Liver (tissue), 9 donors: ENCODE results near the gene SCN9A. TPM values are rescaled to one million over a fixed set of nuclear protein-coding genes. Genes with fewer than 3 reads are reported as not detected.

Experiments used
- DNase-seq: peaks from one replicate; pipeline ENCODE4 v3.0.0-alpha.2; 2017; ENCODE audit warnings: low spot score
- H3K27ac ChIP-seq, 2 donors: one replicate each; pipeline ENCODE4 v1.7.0; 2013; ENCODE audit warnings: inconsistent platforms in 2 of 2, low read length in 2 of 2, control low read depth in 1 of 2, low read depth in 1 of 2, mild to moderate bottlenecking in 1 of 2
- H3K27me3 ChIP-seq, 4 donors: one replicate each; pipeline versions ENCODE4 v1.6.1 to v1.7.0; 2013; ENCODE audit warnings: low read length in 3 of 4, inconsistent platforms in 1 of 4, mild to moderate bottlenecking in 1 of 4, moderate library complexity in 1 of 4; ENCODE audit not compliant: control insufficient read depth in 4 of 4, insufficient read depth in 4 of 4
- H3K36me3 ChIP-seq, 4 donors: one replicate each; pipeline versions ENCODE4 v1.6.1 to v1.7.0; 2013; ENCODE audit warnings: low read length in 3 of 4, mild to moderate bottlenecking in 3 of 4, low read depth in 1 of 4, moderate library complexity in 1 of 4; ENCODE audit not compliant: control insufficient read depth in 4 of 4, insufficient read depth in 3 of 4
- H3K4me1 ChIP-seq, 4 donors: one replicate each; pipeline versions ENCODE4 v1.6.1 to v1.7.0; 2013; ENCODE audit warnings: low read length in 3 of 4, mild to moderate bottlenecking in 3 of 4, moderate library complexity in 1 of 4; ENCODE audit not compliant: control insufficient read depth in 4 of 4, insufficient read depth in 4 of 4
- H3K4me3 ChIP-seq, 3 donors: one replicate each; pipeline versions ENCODE4 v1.6.1 to v1.7.0; 2013; ENCODE audit warnings: low read length in 3 of 3, control low read depth in 1 of 3, low read depth in 1 of 3, mild to moderate bottlenecking in 1 of 3
- H3K9ac ChIP-seq, 2 donors: one replicate each; pipeline ENCODE4 v1.7.0; 2013; ENCODE audit warnings: low read length in 2 of 2, mild to moderate bottlenecking in 2 of 2, moderate library complexity in 2 of 2, control low read depth in 1 of 2, low read depth in 1 of 2
- H3K9me3 ChIP-seq, 4 donors: one replicate each; pipeline versions ENCODE4 v1.6.1 to v1.7.0; 2013; ENCODE audit warnings: low read length in 3 of 4; ENCODE audit not compliant: control insufficient read depth in 4 of 4
- EGR1 ChIP-seq, 2 donors: IDR thresholded peaks; 2 replicates each; pipeline ENCODE4 v1.6.1; 2016 to 2018; ENCODE audit warnings: antibody characterized with exemption in 2 of 2, low read depth in 2 of 2
- FOXA1 ChIP-seq: IDR thresholded peaks from 2 replicates; pipeline ENCODE4 v1.6.1; 2016; ENCODE audit warnings: antibody characterized with exemption
- FOXA2 ChIP-seq: IDR thresholded peaks from 2 replicates; pipeline ENCODE4 v1.6.1; 2016; ENCODE audit warnings: antibody characterized with exemption
- GABPA ChIP-seq, 2 donors: IDR thresholded peaks in 1 of 2; conservative IDR thresholded peaks in 1 of 2; 2 replicates each; pipeline ENCODE4 v1.6.1; 2016; ENCODE audit warnings: antibody characterized with exemption in 2 of 2, mild to moderate bottlenecking in 1 of 2, moderate library complexity in 1 of 2
- HNF4A ChIP-seq, 2 donors: conservative IDR thresholded peaks; 2 replicates each; pipeline ENCODE4 v1.6.1; 2016; ENCODE audit warnings: antibody characterized with exemption in 2 of 2, mild to moderate bottlenecking in 2 of 2
- HNF4G ChIP-seq: IDR thresholded peaks from 2 replicates; pipeline ENCODE4 v1.6.1; 2016; ENCODE audit warnings: antibody characterized with exemption
- JUND ChIP-seq, 2 donors: IDR thresholded peaks; 2 replicates each; pipeline ENCODE4 v1.6.1; 2016; ENCODE audit warnings: antibody characterized with exemption in 2 of 2
- MAX ChIP-seq: IDR thresholded peaks from 2 replicates; pipeline ENCODE4 v1.6.1; 2016; ENCODE audit warnings: antibody characterized with exemption
- NR2F2 ChIP-seq: IDR thresholded peaks from 2 replicates; pipeline ENCODE4 v1.6.1; 2016; ENCODE audit warnings: antibody characterized with exemption
- RAD21 ChIP-seq, 2 donors: IDR thresholded peaks; 2 replicates each; pipeline ENCODE4 v1.6.1; 2016; ENCODE audit warnings: antibody characterized with exemption in 2 of 2, mild to moderate bottlenecking in 2 of 2
- RXRA ChIP-seq, 2 donors: IDR thresholded peaks; 2 replicates each; pipeline ENCODE4 v1.6.1; 2017 to 2018; ENCODE audit warnings: antibody characterized with exemption in 2 of 2, mild to moderate bottlenecking in 1 of 2
- SP1 ChIP-seq: IDR thresholded peaks from 2 replicates; pipeline ENCODE4 v1.6.1; 2018; ENCODE audit warnings: antibody characterized with exemption, mild to moderate bottlenecking
- TAF1 ChIP-seq: conservative IDR thresholded peaks from 2 replicates; pipeline ENCODE4 v1.6.1; 2016; ENCODE audit warnings: antibody characterized with exemption, mild to moderate bottlenecking
- YY1 ChIP-seq: IDR thresholded peaks from 2 replicates; pipeline ENCODE4 v1.6.1; 2016; ENCODE audit warnings: antibody characterized with exemption, mild to moderate bottlenecking
- WGBS: extraction: QIAGEN DNeasy Blood & Tissue Kit; methylation state at CpG from one replicate; pipeline ENCODE4 v1.1.7; 2013; 5-methylcytosine and 5-hydroxymethylcytosine counted together
- polyA plus RNA-seq, 2 donors: library from polyadenylated mRNA; stranded (reverse) in 1 of 2; unstranded in 1 of 2; fragments of 200-250 nt in 1 of 2; fragments of >200 nt in 1 of 2; fragmentation: Nextera tagmentation in 1 of 2; extraction: Ambion mirVana in 1 of 2; gene quantifications; one replicate each; pipeline versions ENCODE4 v1.2.1 to v1.2.3, GENCODE V29; 2013 to 2015
- total RNA-seq, 2 donors: library from RNA; depleted of rRNA; stranded (reverse); fragments of >200 nt; gene quantifications; one replicate each; pipeline ENCODE4 v1.2.3, GENCODE V29; 2014
- TF ChIP-seq, protein P1 (sequence below): IDR thresholded peaks from 2 replicates; pipeline ENCODE4 v1.6.1; 2016; ENCODE audit warnings: antibody characterized with exemption
- TF ChIP-seq, protein P2 (sequence below): IDR thresholded peaks from 2 replicates; pipeline ENCODE4 v1.6.1; 2016; ENCODE audit warnings: antibody characterized with exemption
- TF ChIP-seq, protein P3 (sequence below): fragments of 150-350 bp; IDR thresholded peaks from 2 replicates; pipeline ENCODE4 v1.5.1; 2017; ENCODE audit warnings: improper control_type of control experiment, low read depth, low read length; ENCODE audit not compliant: missing input control
- TF ChIP-seq, protein P4 (sequence below): IDR thresholded peaks from 2 replicates; pipeline ENCODE4 v1.6.1; 2016; ENCODE audit warnings: antibody characterized with exemption, mild to moderate bottlenecking
- donor health status: healthy.
- donor health status: healthy.
- donor health status: healthy.
- donor health status: healthy.
- donor health status: healthy.

SCN9A gene
- total and polyA plus RNA-seq, 4 donors = 1.2 to 10.1 (median 9.2) TPM

DNA sequence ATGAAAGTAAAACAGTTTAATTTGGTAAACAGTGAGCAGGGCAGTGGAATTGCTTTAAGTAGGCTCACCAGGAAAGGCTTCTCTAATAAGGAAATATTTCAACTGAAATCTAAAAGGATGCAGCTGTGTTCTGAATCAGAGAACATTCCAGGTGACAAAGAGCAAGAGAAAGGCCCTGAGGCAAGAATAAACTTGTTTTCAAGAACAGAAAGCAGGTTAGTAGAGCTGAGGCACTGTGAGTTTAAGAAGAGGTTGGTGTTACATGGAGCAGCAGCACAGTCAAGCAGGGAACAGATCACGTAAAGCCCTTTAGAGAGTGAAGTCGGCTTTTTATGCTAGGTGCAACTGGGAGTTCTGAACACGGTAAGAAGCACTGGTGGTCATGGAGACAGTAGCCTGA, 191.0 kb downstream of the SCN9A start:
- WGBS = 94% methylated on average over 3 of the region's 3 CpGs
- Histone ChIP-seq H3K4me1 (peaks cover 0 to 4% (median 0%) of the 10 kb centered on the region in 4 donors), H3K4me3 (no peak overlapping the region), H3K27ac (no peak overlapping the region), H3K36me3 (no peaks in the 10 kb centered on the region), H3K9ac (no peak overlapping the region), H3K9me3 (no peaks in the 10 kb centered on the region), H3K27me3 (no peaks in the 10 kb centered on the region)
- TF ChIP-seq SP1 (no peak), EGR1 (IDR thresholded peaks at IDR 0.05; ENCODE audit: low read depth in 2 of 2) (no peak)
- TF ChIP-seq, protein P1, sequence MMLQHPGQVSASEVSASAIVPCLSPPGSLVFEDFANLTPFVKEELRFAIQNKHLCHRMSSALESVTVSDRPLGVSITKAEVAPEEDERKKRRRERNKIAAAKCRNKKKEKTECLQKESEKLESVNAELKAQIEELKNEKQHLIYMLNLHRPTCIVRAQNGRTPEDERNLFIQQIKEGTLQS = no peak
- no peak for DNase-seq

DNA sequence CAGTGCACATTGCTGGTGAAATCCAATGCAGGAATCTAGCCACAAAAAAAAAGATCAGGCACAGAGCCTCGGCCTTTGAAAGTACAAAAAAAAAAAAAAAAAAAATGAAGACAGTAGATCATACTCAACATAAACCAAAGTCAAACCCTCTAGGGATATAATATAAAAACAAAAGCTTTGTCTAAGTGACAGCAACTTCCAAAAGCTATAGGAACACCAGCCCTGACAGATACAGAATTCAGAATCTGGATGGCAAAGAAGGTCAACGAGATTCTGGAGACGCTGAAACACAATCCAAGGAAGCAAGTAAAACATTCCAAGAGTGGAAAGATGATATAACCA, 194.0 kb downstream of the SCN9A start:
- H3K27ac ChIP-seq = no peak overlapping the region
- no peaks in the 10 kb centered on the region for H3K9me3 ChIP-seq
- H3K4me3 ChIP-seq = no peak overlapping the region
- WGBS = 29% methylated on average over 3 of the region's 3 CpGs
- H3K9ac ChIP-seq = no peak overlapping the region
- no peaks in the 10 kb centered on the region for H3K36me3 ChIP-seq
- no peaks in the 10 kb centered on the region for H3K27me3 ChIP-seq
- peaks cover 0 to 4% (median 0%) of the 10 kb centered on the region in 4 donors for H3K4me1 ChIP-seq
- DNase-seq = no peak
- TF ChIP-seq GABPA (IDR thresholded peaks at IDR 0.05 in 1 of 2, conservative IDR thresholded peaks at IDR 0.05 in 1 of 2) (no peak), MAX (no peak), HNF4A (conservative IDR thresholded peaks at IDR 0.05) (no peak), RXRA (IDR thresholded peaks at IDR 0.05) (no peak), EGR1 (IDR thresholded peaks at IDR 0.05; ENCODE audit: low read depth in 2 of 2) (no peak), FOXA2 (no peak), HNF4G (no peak), TAF1 (no peak), FOXA1 (no peak), JUND (IDR thresholded peaks at IDR 0.05) (no peak), NR2F2 (no peak), SP1 (no peak), RAD21 (IDR thresholded peaks at IDR 0.05) (no peak), YY1 (no peak)
- TF ChIP-seq, protein P2, sequence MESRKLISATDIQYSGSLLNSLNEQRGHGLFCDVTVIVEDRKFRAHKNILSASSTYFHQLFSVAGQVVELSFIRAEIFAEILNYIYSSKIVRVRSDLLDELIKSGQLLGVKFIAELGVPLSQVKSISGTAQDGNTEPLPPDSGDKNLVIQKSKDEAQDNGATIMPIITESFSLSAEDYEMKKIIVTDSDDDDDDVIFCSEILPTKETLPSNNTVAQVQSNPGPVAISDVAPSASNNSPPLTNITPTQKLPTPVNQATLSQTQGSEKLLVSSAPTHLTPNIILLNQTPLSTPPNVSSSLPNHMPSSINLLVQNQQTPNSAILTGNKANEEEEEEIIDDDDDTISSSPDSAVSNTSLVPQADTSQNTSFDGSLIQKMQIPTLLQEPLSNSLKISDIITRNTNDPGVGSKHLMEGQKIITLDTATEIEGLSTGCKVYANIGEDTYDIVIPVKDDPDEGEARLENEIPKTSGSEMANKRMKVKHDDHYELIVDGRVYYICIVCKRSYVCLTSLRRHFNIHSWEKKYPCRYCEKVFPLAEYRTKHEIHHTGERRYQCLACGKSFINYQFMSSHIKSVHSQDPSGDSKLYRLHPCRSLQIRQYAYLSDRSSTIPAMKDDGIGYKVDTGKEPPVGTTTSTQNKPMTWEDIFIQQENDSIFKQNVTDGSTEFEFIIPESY = no peak
- TF ChIP-seq, protein P3, sequence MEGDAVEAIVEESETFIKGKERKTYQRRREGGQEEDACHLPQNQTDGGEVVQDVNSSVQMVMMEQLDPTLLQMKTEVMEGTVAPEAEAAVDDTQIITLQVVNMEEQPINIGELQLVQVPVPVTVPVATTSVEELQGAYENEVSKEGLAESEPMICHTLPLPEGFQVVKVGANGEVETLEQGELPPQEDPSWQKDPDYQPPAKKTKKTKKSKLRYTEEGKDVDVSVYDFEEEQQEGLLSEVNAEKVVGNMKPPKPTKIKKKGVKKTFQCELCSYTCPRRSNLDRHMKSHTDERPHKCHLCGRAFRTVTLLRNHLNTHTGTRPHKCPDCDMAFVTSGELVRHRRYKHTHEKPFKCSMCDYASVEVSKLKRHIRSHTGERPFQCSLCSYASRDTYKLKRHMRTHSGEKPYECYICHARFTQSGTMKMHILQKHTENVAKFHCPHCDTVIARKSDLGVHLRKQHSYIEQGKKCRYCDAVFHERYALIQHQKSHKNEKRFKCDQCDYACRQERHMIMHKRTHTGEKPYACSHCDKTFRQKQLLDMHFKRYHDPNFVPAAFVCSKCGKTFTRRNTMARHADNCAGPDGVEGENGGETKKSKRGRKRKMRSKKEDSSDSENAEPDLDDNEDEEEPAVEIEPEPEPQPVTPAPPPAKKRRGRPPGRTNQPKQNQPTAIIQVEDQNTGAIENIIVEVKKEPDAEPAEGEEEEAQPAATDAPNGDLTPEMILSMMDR = no peak
- TF ChIP-seq, protein P1 = no peak
- TF ChIP-seq, protein P4, sequence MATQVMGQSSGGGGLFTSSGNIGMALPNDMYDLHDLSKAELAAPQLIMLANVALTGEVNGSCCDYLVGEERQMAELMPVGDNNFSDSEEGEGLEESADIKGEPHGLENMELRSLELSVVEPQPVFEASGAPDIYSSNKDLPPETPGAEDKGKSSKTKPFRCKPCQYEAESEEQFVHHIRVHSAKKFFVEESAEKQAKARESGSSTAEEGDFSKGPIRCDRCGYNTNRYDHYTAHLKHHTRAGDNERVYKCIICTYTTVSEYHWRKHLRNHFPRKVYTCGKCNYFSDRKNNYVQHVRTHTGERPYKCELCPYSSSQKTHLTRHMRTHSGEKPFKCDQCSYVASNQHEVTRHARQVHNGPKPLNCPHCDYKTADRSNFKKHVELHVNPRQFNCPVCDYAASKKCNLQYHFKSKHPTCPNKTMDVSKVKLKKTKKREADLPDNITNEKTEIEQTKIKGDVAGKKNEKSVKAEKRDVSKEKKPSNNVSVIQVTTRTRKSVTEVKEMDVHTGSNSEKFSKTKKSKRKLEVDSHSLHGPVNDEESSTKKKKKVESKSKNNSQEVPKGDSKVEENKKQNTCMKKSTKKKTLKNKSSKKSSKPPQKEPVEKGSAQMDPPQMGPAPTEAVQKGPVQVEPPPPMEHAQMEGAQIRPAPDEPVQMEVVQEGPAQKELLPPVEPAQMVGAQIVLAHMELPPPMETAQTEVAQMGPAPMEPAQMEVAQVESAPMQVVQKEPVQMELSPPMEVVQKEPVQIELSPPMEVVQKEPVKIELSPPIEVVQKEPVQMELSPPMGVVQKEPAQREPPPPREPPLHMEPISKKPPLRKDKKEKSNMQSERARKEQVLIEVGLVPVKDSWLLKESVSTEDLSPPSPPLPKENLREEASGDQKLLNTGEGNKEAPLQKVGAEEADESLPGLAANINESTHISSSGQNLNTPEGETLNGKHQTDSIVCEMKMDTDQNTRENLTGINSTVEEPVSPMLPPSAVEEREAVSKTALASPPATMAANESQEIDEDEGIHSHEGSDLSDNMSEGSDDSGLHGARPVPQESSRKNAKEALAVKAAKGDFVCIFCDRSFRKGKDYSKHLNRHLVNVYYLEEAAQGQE = no peak
